Ishikawa (cell line): ENCODE data around the gene PP2D1.

ENCODE experiments used
- CEBPB ChIP-seq: IDR thresholded peaks from 2 replicates; pipeline ENCODE4 v1.6.1; 2012
- CREB1 ChIP-seq: IDR thresholded peaks from 2 replicates; pipeline ENCODE4 v1.6.1; 2012; ENCODE audit warnings: low read depth
- EGR1 ChIP-seq: IDR thresholded peaks from 2 replicates; pipeline ENCODE4 v1.6.1; 2012
- EP300 ChIP-seq: IDR thresholded peaks from 2 replicates; pipeline ENCODE4 v1.6.1; 2012; ENCODE audit warnings: borderline replicate concordance
- FOXM1 ChIP-seq: IDR thresholded peaks from 2 replicates; pipeline ENCODE4 v1.6.1; 2012; ENCODE audit warnings: low read depth, borderline replicate concordance
- NFIC ChIP-seq: IDR thresholded peaks from 2 replicates; pipeline ENCODE4 v1.6.1; 2012
- RAD21 ChIP-seq: IDR thresholded peaks from 2 replicates; pipeline ENCODE4 v1.6.1; 2012; ENCODE audit warnings: low read depth
- TAF1 ChIP-seq: IDR thresholded peaks from 2 replicates; pipeline ENCODE4 v1.6.1; 2012; ENCODE audit warnings: low read depth, mild to moderate bottlenecking
- TCF12 ChIP-seq: IDR thresholded peaks from 2 replicates; pipeline ENCODE4 v1.6.1; 2012; ENCODE audit warnings: low read depth
- TEAD4 ChIP-seq: IDR thresholded peaks from 2 replicates; pipeline ENCODE4 v1.6.1; 2012
- YY1 ChIP-seq: IDR thresholded peaks from 2 replicates; pipeline ENCODE4 v1.6.1; 2012; ENCODE audit warnings: low read depth
- ZBTB7A ChIP-seq: IDR thresholded peaks from 2 replicates; pipeline ENCODE4 v1.6.1; 2012; ENCODE audit warnings: low read depth
- TF ChIP-seq, protein P1 (sequence below): IDR thresholded peaks from 2 replicates; pipeline ENCODE4 v1.6.1; 2012
- TF ChIP-seq, protein P2 (sequence below): IDR thresholded peaks from 2 replicates; pipeline ENCODE4 v1.6.1; 2012; ENCODE audit warnings: low read depth, mild to moderate bottlenecking
- TF ChIP-seq, protein P3 (sequence below): IDR thresholded peaks from 2 replicates; pipeline ENCODE4 v1.6.1; 2012

The PP2D1 gene, protein sequence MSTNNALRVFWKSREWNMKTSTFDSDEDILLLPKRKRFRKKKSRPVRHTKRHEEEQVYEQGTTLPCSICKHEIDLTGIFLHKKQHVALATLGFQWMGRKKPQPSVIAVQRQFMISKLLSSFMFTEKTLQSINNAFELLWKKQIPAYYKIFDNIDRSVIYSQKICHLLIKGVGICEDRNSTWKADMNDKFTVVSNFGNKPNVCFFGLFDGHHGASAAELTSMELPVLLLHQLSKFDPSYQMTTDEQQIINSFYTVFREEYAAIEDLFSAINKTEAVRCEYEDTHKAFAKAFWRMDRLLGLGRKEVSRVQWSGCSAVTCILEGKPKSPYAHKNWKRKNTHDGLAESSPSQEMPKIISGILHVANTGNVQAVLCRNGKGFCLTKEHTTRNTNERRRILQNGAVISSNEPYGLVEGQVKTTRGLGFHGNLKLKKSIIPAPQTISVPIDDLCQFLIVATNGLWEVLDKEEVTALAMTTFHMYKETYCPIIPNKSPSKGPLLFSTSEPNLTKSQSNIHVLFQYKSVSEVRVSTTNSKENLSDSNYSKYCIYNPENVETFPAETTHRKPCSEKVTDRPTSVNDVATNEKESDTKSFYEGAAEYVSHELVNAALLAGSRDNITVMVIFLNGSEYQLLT

DNA sequence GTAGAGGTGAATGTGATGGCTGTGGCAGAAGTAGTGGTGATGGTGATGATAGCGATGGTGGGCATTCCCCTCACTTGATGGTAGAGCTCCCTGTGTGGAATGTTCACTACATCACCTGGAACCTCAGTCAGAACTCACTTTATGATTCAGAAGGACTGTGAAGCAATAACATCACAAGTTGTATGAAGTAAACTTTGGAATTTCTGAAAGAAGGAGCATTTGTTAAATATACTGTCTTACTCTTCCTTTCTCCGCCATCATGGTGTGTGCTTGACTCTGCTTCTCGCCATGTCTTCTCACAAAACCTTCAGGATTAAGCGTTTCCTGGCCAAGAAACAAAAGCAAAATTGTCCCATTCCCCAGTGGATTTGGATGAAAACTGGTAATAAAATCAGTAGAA is at the start of gene PP2D1:
Gene PP2D1, minus strand, starts transcription at position 101 of the 400 bp plus-strand sequence. CDS start 192 bp downstream, outside the sequence.
- TF ChIP-seq CEBPB = no peak
- TF ChIP-seq YY1 = no peak
- no peak for TF ChIP-seq ZBTB7A
- no peak for TF ChIP-seq TEAD4
- TF ChIP-seq TCF12 = no peak
- no peak for TF ChIP-seq RAD21
- TF ChIP-seq, protein P1, sequence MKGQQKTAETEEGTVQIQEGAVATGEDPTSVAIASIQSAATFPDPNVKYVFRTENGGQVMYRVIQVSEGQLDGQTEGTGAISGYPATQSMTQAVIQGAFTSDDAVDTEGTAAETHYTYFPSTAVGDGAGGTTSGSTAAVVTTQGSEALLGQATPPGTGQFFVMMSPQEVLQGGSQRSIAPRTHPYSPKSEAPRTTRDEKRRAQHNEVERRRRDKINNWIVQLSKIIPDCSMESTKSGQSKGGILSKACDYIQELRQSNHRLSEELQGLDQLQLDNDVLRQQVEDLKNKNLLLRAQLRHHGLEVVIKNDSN = no peak
- no peak for TF ChIP-seq EGR1
- TF ChIP-seq CREB1 = no peak
- TF ChIP-seq, protein P2, sequence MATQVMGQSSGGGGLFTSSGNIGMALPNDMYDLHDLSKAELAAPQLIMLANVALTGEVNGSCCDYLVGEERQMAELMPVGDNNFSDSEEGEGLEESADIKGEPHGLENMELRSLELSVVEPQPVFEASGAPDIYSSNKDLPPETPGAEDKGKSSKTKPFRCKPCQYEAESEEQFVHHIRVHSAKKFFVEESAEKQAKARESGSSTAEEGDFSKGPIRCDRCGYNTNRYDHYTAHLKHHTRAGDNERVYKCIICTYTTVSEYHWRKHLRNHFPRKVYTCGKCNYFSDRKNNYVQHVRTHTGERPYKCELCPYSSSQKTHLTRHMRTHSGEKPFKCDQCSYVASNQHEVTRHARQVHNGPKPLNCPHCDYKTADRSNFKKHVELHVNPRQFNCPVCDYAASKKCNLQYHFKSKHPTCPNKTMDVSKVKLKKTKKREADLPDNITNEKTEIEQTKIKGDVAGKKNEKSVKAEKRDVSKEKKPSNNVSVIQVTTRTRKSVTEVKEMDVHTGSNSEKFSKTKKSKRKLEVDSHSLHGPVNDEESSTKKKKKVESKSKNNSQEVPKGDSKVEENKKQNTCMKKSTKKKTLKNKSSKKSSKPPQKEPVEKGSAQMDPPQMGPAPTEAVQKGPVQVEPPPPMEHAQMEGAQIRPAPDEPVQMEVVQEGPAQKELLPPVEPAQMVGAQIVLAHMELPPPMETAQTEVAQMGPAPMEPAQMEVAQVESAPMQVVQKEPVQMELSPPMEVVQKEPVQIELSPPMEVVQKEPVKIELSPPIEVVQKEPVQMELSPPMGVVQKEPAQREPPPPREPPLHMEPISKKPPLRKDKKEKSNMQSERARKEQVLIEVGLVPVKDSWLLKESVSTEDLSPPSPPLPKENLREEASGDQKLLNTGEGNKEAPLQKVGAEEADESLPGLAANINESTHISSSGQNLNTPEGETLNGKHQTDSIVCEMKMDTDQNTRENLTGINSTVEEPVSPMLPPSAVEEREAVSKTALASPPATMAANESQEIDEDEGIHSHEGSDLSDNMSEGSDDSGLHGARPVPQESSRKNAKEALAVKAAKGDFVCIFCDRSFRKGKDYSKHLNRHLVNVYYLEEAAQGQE = no peak
- TF ChIP-seq EP300 = no peak
- TF ChIP-seq TAF1 = no peak
- no peak for TF ChIP-seq FOXM1
- TF ChIP-seq, protein P3, sequence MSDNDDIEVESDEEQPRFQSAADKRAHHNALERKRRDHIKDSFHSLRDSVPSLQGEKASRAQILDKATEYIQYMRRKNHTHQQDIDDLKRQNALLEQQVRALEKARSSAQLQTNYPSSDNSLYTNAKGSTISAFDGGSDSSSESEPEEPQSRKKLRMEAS = no peak
- no peak for TF ChIP-seq NFIC

DNA sequence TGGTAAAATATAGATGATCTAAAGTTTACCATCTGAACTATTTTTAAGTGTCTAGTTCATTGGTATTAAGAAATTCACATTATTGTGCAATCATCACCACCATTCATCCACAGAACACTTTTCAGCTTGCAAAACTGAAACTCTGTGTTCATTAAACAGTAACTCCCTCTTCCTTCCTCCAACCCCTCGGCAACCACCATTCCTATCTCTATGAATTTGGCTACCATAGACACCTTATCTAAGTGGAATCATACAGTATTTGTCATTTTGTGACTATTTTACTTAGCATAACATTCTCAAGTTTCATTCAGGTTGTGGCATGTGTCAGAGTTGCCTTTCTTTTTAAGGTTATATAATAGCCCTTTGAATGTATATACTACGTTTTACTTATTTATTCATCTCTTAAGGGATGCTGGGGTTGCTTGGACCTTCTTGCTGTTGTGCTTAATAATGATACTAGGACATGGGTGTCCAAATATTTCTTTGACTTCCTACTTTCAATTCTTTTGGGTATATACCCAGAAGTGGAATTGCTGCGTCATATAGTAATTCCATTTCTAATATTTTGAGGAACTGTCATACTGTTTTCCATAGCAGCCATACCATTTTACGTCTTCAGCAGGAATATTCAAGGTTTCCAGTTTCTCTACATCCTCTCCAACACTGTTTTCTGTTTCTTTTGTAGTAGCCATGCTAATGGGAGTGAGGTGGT is 49.1 kb upstream of the PP2D1 start:
- no peak for TF ChIP-seq RAD21
- no peak for TF ChIP-seq TCF12
- peak; percentile 65; the same call in 1 of the 2 replicates for TF ChIP-seq CEBPB
- TF ChIP-seq, protein P2 = no peak
- no peak for TF ChIP-seq EP300

DNA sequence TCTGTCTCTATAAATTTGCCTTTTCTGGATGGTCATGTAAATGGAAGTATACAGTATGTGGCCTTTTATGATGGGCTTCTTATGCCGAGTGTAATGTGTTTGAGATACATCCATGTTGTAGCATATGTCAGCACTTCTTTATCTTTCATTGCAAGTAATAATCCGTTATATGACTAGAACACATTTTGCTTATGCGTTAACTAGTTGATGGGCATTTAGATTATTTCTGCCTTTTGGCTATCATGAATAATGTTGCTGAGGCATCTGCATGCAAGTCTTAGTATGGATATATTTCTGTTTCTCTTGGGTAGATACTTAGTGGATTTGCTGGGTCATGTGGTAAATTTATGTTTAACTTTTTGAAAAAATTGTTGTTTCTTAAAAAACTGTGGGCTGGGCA is 47.9 kb upstream of the PP2D1 start:
- TF ChIP-seq TAF1 = no peak
- no peak for TF ChIP-seq CEBPB
- TF ChIP-seq CREB1 = no peak
- no peak for TF ChIP-seq YY1
- TF ChIP-seq, protein P2 = no peak
- no peak for TF ChIP-seq NFIC
- TF ChIP-seq TCF12 = no peak
- no peak for TF ChIP-seq FOXM1
- TF ChIP-seq, protein P1 = no peak
- TF ChIP-seq ZBTB7A = no peak
- TF ChIP-seq, protein P3 = no peak
- TF ChIP-seq RAD21 = no peak
- TF ChIP-seq EP300 = no peak
- TF ChIP-seq TEAD4 = no peak
- TF ChIP-seq EGR1 = no peak
